Gastrocnemius medialis (tissue), 4 donors: ENCODE results near the gene SH2D1B. TPM values are rescaled to one million over a fixed set of nuclear protein-coding genes. Genes with fewer than 3 reads are reported as not detected.
"Not testable (repeated sequence)": the region's sequence is repeated elsewhere in the genome, so short reads cannot be mapped to it uniquely, and the experiment has no call there.

Experiments used
- ATAC-seq, 2 donors: fragments of 150-250 bp; one replicate each; pipeline ENCODE4 v1.9.1; 2016
- DNase-seq, 2 donors: peaks; one replicate each; pipeline ENCODE4 v3.0.0-alpha.2; 2019
- H3K27ac ChIP-seq, 4 donors: fragments of 200-600 bp; sonication (generic); 1 replicate in 1 of 4; 2 replicates in 3 of 4; pipeline ENCODE4 v1.5.1; 2016 to 2018; ENCODE audit warnings: mild to moderate bottlenecking in 2 of 4, moderate library complexity in 1 of 4
- H3K27me3 ChIP-seq, 3 donors: fragments of 200-600 bp; sonication (generic) in 2 of 3; 1 replicate in 1 of 3; 2 replicates in 2 of 3; pipeline versions ENCODE4 v1.5.1 to v1.6.0; 2016 to 2019; ENCODE audit warnings: mild to moderate bottlenecking in 1 of 3, moderate library complexity in 1 of 3
- H3K36me3 ChIP-seq, 2 donors: fragments of 200-600 bp; sonication (generic) in 1 of 2; one replicate each; pipeline ENCODE4 v1.5.1; 2017 to 2018
- H3K4me1 ChIP-seq, 2 donors: fragments of 200-600 bp; sonication (generic) in 1 of 2; one replicate each; pipeline ENCODE4 v1.5.1; 2016 to 2017; ENCODE audit warnings: mild to moderate bottlenecking in 2 of 2
- H3K4me3 ChIP-seq, 4 donors: fragments of 200-600 bp; sonication (generic) in 3 of 4; 1 replicate in 1 of 4; 2 replicates in 3 of 4; pipeline ENCODE4 v1.5.1; 2016 to 2019; ENCODE audit warnings: mild to moderate bottlenecking in 2 of 4
- H3K9me3 ChIP-seq, 3 donors: fragments of 200-600 bp; sonication (generic) in 2 of 3; 1 replicate in 1 of 3; 2 replicates in 2 of 3; pipeline ENCODE4 v1.5.1; 2016 to 2019
- POLR2A ChIP-seq, 2 donors: fragments of 450-650 bp; IDR thresholded peaks; one replicate each; pipeline ENCODE4 v1.6.1; 2017; ENCODE audit warnings: antibody characterized with exemption in 2 of 2, mild to moderate bottlenecking in 2 of 2, moderate library complexity in 2 of 2
- in situ Hi-C, 4 donors: fragments of 200-750 bp; cut with MboI; loops; one replicate each; pipeline versions ENCODE4 v1.15.0 to v1.8.0; 2017; ENCODE audit warnings: low sequenced_read_pairs in 4 of 4
- intact Hi-C: fragments of 100-400 bp; cut with DNase I; formaldehyde crosslinking; loops from one replicate; pipeline ENCODE4 v1.15.1; 2023; ENCODE audit warnings: low total_unique reads
- total RNA-seq, 4 donors: library from RNA; depleted of rRNA; stranded (reverse); fragments of >200 nt; gene quantifications; one replicate each; pipeline versions ENCODE4 v1.1.0 to v1.2.3, GENCODE V29; 2016
- TF ChIP-seq, protein P1 (sequence below), 5 experiments: fragments of 450-650 bp in 3 of 5; fragments of 200-600 bp in 2 of 5; sonication (generic) in 2 of 5; IDR thresholded peaks in 4 of 5; conservative IDR thresholded peaks in 1 of 5; 1 replicate in 4 of 5; 2 replicates in 1 of 5; pipeline ENCODE4 v1.5.1; 2016 to 2019; ENCODE audit warnings: antibody characterized with exemption in 5 of 5, mild to moderate bottlenecking in 3 of 5, moderate library complexity in 3 of 5

SH2D1B gene
- 10 to 100 TPM in 1 of 4 donors, 1 to 10 TPM in 3; 2.1 to 34.2 (median 4.1) TPM for total RNA-seq

DNA sequence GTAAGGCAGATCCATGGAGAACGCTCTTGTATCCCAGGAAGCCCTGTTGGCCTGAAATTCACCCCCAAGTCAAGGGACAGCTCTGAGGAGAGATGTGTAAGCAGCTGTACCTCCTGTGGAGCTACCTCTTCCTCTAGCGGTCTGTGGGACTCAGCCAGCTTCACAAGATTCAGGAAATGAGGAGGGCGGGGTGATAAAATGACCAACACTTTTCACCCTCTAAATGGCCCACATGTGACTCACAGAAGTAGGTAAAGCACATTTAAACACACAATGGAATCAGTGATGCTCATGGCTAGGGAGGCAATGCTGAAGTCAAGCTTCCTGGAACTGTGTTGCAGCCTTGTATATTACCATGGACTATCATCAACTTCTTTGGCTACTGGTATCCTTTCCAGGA, at the start of gene SH2D1B:
Gene SH2D1B, minus strand, starts transcription at position 135 of the 400 bp plus-strand sequence. Its CDS starts 120 bp downstream, at position 15.
- intact Hi-C loops, result no loop called here
- no peak for TF ChIP-seq POLR2A (IDR thresholded peaks at IDR 0.05)
- TF ChIP-seq, protein P1, sequence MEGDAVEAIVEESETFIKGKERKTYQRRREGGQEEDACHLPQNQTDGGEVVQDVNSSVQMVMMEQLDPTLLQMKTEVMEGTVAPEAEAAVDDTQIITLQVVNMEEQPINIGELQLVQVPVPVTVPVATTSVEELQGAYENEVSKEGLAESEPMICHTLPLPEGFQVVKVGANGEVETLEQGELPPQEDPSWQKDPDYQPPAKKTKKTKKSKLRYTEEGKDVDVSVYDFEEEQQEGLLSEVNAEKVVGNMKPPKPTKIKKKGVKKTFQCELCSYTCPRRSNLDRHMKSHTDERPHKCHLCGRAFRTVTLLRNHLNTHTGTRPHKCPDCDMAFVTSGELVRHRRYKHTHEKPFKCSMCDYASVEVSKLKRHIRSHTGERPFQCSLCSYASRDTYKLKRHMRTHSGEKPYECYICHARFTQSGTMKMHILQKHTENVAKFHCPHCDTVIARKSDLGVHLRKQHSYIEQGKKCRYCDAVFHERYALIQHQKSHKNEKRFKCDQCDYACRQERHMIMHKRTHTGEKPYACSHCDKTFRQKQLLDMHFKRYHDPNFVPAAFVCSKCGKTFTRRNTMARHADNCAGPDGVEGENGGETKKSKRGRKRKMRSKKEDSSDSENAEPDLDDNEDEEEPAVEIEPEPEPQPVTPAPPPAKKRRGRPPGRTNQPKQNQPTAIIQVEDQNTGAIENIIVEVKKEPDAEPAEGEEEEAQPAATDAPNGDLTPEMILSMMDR (IDR thresholded peaks at IDR 0.05 in 4 of 5, conservative IDR thresholded peaks at IDR 0.05 in 1 of 5), result no peak
- ATAC-seq, result no peak
- no peak within 1 kb of the TSS for H3K27ac ChIP-seq
- H3K9me3 ChIP-seq, result no peaks in the 10 kb centered on the region
- in situ Hi-C loops, result no loop called here
- no peak within 1 kb of the TSS for H3K4me3 ChIP-seq
- DNase-seq, result no peak
- H3K27me3 ChIP-seq, result no peaks in the 10 kb centered on the region
- H3K36me3 ChIP-seq, result no peaks in the 10 kb centered on the region
- no peaks in the 10 kb centered on the region for H3K4me1 ChIP-seq

DNA sequence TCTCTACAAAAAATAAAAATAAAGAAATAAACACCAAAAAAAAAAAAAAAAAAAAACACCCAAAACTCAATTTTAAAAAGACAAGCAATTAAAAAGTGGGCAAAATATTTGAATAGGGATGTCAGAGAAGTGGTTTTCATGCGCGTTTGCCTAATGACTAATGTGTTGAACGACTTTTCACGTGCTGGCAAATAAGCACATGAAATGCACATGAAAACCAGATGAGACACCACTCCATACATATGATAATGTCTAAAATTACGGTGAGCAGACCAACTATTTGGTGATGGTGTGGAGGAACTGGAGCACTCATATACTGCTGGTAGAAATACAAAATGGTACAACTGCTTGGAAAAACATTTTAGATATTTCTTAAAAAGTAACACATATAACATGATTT, 46.3 kb upstream of the SH2D1B start:
- Histone ChIP-seq H3K4me3 (no peak overlapping the region), H3K36me3 (no peaks in the 10 kb centered on the region), H3K27me3 (no peaks in the 10 kb centered on the region), H3K4me1 (no peaks in the 10 kb centered on the region), H3K9me3 (no peaks in the 10 kb centered on the region), H3K27ac (no peak overlapping the region)
- in situ Hi-C loops, result no loop called here
- intact Hi-C loops, result no loop called here
- DNase-seq (no peak), ATAC-seq (no peak)
- no peak for TF ChIP-seq POLR2A (IDR thresholded peaks at IDR 0.05)
- TF ChIP-seq, protein P1 (IDR thresholded peaks at IDR 0.05 in 4 of 5, conservative IDR thresholded peaks at IDR 0.05 in 1 of 5), result no peak

- intact Hi-C loops (no loop called here), in situ Hi-C loops (no loop called here)
- TF ChIP-seq POLR2A (IDR thresholded peaks at IDR 0.05), result no peak
- TF ChIP-seq, protein P1 (IDR thresholded peaks at IDR 0.05 in 4 of 5, conservative IDR thresholded peaks at IDR 0.05 in 1 of 5), result no peak
- no peaks in the 10 kb centered on the region for H3K36me3 ChIP-seq
- ATAC-seq, result no peak
- no peaks in the 10 kb centered on the region for H3K9me3 ChIP-seq
- no peaks in the 10 kb centered on the region for H3K27me3 ChIP-seq
- no peak overlapping the region for H3K4me3 ChIP-seq
- no peak for DNase-seq
- no peak overlapping the region for H3K27ac ChIP-seq
- no peaks in the 10 kb centered on the region for H3K4me1 ChIP-seq
Observed at GRCh38 chr1:162456323-162456722, 44.4 kb upstream of the SH2D1B start.

DNA sequence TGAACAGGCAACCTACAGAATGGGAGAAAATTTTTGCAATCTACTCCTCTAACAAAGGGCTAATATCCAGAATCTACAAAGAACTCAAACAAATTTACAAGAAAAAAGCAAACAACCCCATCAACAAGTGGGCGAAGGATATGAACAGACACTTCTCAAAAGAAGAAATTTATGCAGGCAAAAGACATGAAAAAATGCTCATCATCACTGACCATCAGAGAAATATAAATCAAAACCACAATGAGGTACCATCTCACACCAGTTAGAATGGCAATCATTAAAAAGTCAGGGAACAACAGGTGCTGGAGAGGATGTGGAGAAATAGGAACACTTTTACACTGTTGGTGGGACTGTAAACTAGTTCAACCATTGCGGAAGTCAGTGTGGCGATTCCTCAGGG, 42.4 kb upstream of the SH2D1B start:
- H3K36me3 ChIP-seq, H3K27me3 ChIP-seq, in situ Hi-C loops, H3K9me3 ChIP-seq, H3K4me1 ChIP-seq, DNase-seq, H3K27ac ChIP-seq, H3K4me3 ChIP-seq, intact Hi-C loops, ATAC-seq: not testable (repeated sequence)

DNA sequence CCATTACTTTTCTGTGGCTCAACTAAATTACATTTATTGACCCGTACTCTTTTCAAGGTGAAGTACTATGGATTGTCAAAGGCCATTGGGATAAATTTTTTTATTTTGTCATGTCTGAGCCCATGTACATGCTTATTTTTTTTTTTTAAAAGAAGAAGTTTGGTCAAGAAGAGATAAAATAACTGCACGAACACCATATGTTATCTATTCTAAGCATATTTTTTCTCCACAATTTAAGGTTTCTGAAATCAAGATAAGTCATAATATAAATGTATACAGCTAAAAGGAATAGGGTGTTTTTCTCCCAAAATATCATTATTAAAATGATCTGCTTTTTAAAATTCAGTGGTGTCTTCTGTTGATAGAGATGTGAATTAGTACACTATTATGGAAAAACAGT, 35.0 kb upstream of the SH2D1B start:
- in situ Hi-C loops (no loop called here), intact Hi-C loops (no loop called here)
- no peak for TF ChIP-seq POLR2A (IDR thresholded peaks at IDR 0.05)
- TF ChIP-seq, protein P1 (IDR thresholded peaks at IDR 0.05 in 4 of 5, conservative IDR thresholded peaks at IDR 0.05 in 1 of 5), result no peak
- H3K36me3 ChIP-seq, result no peaks in the 10 kb centered on the region
- no peaks in the 10 kb centered on the region for H3K4me1 ChIP-seq
- H3K27ac ChIP-seq, result no peak overlapping the region
- no peak for ATAC-seq
- H3K4me3 ChIP-seq, result no peak overlapping the region
- no peaks in the 10 kb centered on the region for H3K9me3 ChIP-seq
- no peak for DNase-seq
- no peaks in the 10 kb centered on the region for H3K27me3 ChIP-seq
